DOHH2 (cell line): ENCODE results near the gene QSOX2.

Experiments
- H3F3A ChIP-seq: fragments of 200-600 bp; sonication (generic), shearing (Covaris generic); 2 replicates; pipeline ENCODE4 v1.6.0; 2016; ENCODE audit warnings: antibody characterized with exemption, mild to moderate bottlenecking; ENCODE audit not compliant: control insufficient read depth, insufficient read depth
- H3K27ac ChIP-seq: fragments of 200-600 bp; sonication (generic); 2 replicates; pipeline ENCODE4 v1.5.1; 2014; ENCODE audit warnings: low read depth, mild to moderate bottlenecking, low read length, moderate library complexity
- H3K27me3 ChIP-seq: fragments of 200-600 bp; sonication (generic); 2 replicates; pipeline ENCODE4 v1.6.1; 2014; ENCODE audit warnings: mild to moderate bottlenecking, low read length, mixed read lengths; ENCODE audit not compliant: control insufficient read depth
- H3K36me3 ChIP-seq: fragments of 200-600 bp; sonication (generic); 2 replicates; pipeline ENCODE4 v1.6.1; 2014; ENCODE audit warnings: mild to moderate bottlenecking, low read length, moderate library complexity, mixed read lengths; ENCODE audit not compliant: control insufficient read depth
- H3K4me1 ChIP-seq: fragments of 200-600 bp; sonication (generic); 2 replicates; pipeline ENCODE4 v1.6.1; 2014; ENCODE audit warnings: mild to moderate bottlenecking, low read length, mixed read lengths; ENCODE audit not compliant: control insufficient read depth
- H3K4me2 ChIP-seq: fragments of 200-600 bp; sonication (generic); 2 replicates; pipeline ENCODE4 v1.6.0; 2014; ENCODE audit warnings: mild to moderate bottlenecking, low read length, moderate library complexity
- H3K4me3 ChIP-seq: fragments of 200-600 bp; sonication (generic); 2 replicates; pipeline ENCODE4 v1.5.1; 2014; ENCODE audit warnings: mild to moderate bottlenecking, low read length, mixed read lengths
- H3K79me2 ChIP-seq: fragments of 200-600 bp; sonication (generic); 2 replicates; pipeline ENCODE4 v1.6.1; 2014; ENCODE audit warnings: mild to moderate bottlenecking, low read length, mixed read lengths; ENCODE audit not compliant: control insufficient read depth
- H3K9me2 ChIP-seq: fragments of 200-600 bp; sonication (generic); replicated peaks from 2 replicates; pipeline ENCODE4 v1.6.1; 2014; ENCODE audit warnings: mild to moderate bottlenecking, low read length, mixed read lengths; ENCODE audit not compliant: control insufficient read depth
- H3K9me3 ChIP-seq: fragments of 200-600 bp; sonication (generic); 2 replicates; pipeline ENCODE4 v1.6.1; 2014; ENCODE audit warnings: antibody characterized with exemption, low read length, mixed read lengths; ENCODE audit not compliant: control insufficient read depth, insufficient read depth
- H4K20me1 ChIP-seq: fragments of 200-600 bp; sonication (generic); 2 replicates; pipeline ENCODE4 v1.6.0; 2014; ENCODE audit warnings: low read depth, mild to moderate bottlenecking, antibody characterized with exemption, low read length, moderate library complexity; ENCODE audit not compliant: control insufficient read depth, insufficient read depth
- CTCF ChIP-seq: fragments of 200-600 bp; sonication (generic); IDR thresholded peaks from one replicate; pipeline ENCODE4 v1.5.1; 2014; ENCODE audit warnings: antibody characterized with exemption, mild to moderate bottlenecking, low read depth, low read length; ENCODE audit not compliant: poor library complexity, severe bottlenecking
- EZH2phosphoT487 ChIP-seq: fragments of 200-600 bp; sonication (generic); IDR thresholded peaks from 2 replicates; pipeline ENCODE4 v1.6.1; 2017; ENCODE audit warnings: borderline replicate concordance, mild to moderate bottlenecking, antibody characterized with exemption, low read length, moderate library complexity, mixed read lengths

Gene QSOX2

GRCh38 chr9:136190237-136190601 is 55.4 kb downstream of the QSOX2 start:
- Histone ChIP-seq H3K4me1 (no peaks in the 10 kb centered on the region), H3K9me2 (no peaks in the 10 kb centered on the region), H3K4me2 (no peak overlapping the region), H4K20me1 (no peaks in the 10 kb centered on the region), H3K36me3 (no peaks in the 10 kb centered on the region), H3K27me3 (peaks cover 15% of the 10 kb centered on the region), H3K27ac (no peak overlapping the region), H3K9me3 (no peaks in the 10 kb centered on the region), H3K79me2 (no peaks in the 10 kb centered on the region), H3K4me3 (no peak overlapping the region), H3F3A (no peaks in the 10 kb centered on the region)
- TF ChIP-seq EZH2phosphoT487 (no peak), CTCF (no peak)

- Histone ChIP-seq H3K4me1 (no peaks in the 10 kb centered on the region), H3K9me2 (no peaks in the 10 kb centered on the region), H3F3A (no peaks in the 10 kb centered on the region), H3K9me3 (no peaks in the 10 kb centered on the region), H3K36me3 (no peaks in the 10 kb centered on the region), H3K4me2 (no peak overlapping the region), H3K79me2 (no peaks in the 10 kb centered on the region), H4K20me1 (no peaks in the 10 kb centered on the region), H3K4me3 (no peak overlapping the region), H3K27ac (no peak overlapping the region), H3K27me3 (peaks cover 15% of the 10 kb centered on the region)
- TF ChIP-seq CTCF (no peak), EZH2phosphoT487 (no peak)
Measured at GRCh38 chr9:136189394-136190236, 56.0 kb downstream of the QSOX2 start.

- H3K79me2 ChIP-seq = no peaks in the 10 kb centered on the region
- H3K27me3 ChIP-seq = peaks cover 15% of the 10 kb centered on the region
- no peak overlapping the region for H3K4me2 ChIP-seq
- no peaks in the 10 kb centered on the region for H3K4me1 ChIP-seq
- no peaks in the 10 kb centered on the region for H4K20me1 ChIP-seq
- H3K36me3 ChIP-seq = no peaks in the 10 kb centered on the region
- no peaks in the 10 kb centered on the region for H3F3A ChIP-seq
- no peaks in the 10 kb centered on the region for H3K9me2 ChIP-seq
- no peaks in the 10 kb centered on the region for H3K9me3 ChIP-seq
- TF ChIP-seq CTCF (no peak), EZH2phosphoT487 (no peak)
- no peak overlapping the region for H3K27ac ChIP-seq
- H3K4me3 ChIP-seq = no peak overlapping the region
Measured at GRCh38 chr9:136187683-136188586, 57.7 kb downstream of the QSOX2 start.
